Fibroblast of lung (primary cell): ENCODE results near the gene TAF6L. TPM values are rescaled to one million over a fixed set of nuclear protein-coding genes. Genes with fewer than 3 reads are reported as not detected.

Source experiments
- DNase-seq, 2 donors: peaks; one replicate each; pipeline versions ENCODE4 v3.0.0 to v3.0.0-alpha.2; 2010; ENCODE audit warnings: low read depth in 2 of 2
- H2AFZ ChIP-seq: 2 replicates; pipeline ENCODE4 v1.5.1; 2012; ENCODE audit warnings: low read length, control low read depth, inconsistent platforms
- H3K27ac ChIP-seq: 2 replicates; pipeline ENCODE4 v1.5.1; 2011; ENCODE audit warnings: low read length, control low read depth; ENCODE audit not compliant: insufficient read depth
- H3K27me3 ChIP-seq: 2 replicates; pipeline ENCODE4 v1.5.1; 2011; ENCODE audit warnings: mild to moderate bottlenecking, low read length; ENCODE audit not compliant: control insufficient read depth, insufficient read depth
- H3K36me3 ChIP-seq: 2 replicates; pipeline ENCODE4 v1.5.1; 2011; ENCODE audit warnings: low read length; ENCODE audit not compliant: control insufficient read depth, insufficient read depth
- H3K4me1 ChIP-seq: 2 replicates; pipeline ENCODE4 v1.5.1; 2011; ENCODE audit warnings: low read length; ENCODE audit not compliant: control insufficient read depth, insufficient read depth; ENCODE audit errors: extremely low read depth
- H3K4me2 ChIP-seq: 2 replicates; pipeline ENCODE4 v1.5.1; 2011; ENCODE audit warnings: low read length, control low read depth; ENCODE audit not compliant: insufficient read depth; ENCODE audit errors: extremely low read depth
- H3K4me3 ChIP-seq, 4 experiments: fragments of 200-600 bp in 1 of 4; sonication (generic) in 1 of 4; replicated peaks in 1 of 4; 2 replicates each; pipeline ENCODE4 v1.5.1; 2011 to 2016; ENCODE audit warnings: low read length in 4 of 4, low read depth in 3 of 4, mild to moderate bottlenecking in 3 of 4, control low read depth in 2 of 4, inconsistent platforms in 1 of 4, mixed read lengths in 1 of 4; ENCODE audit not compliant: insufficient read depth in 1 of 4; ENCODE audit errors: control extremely low read depth in 1 of 4
- H3K79me2 ChIP-seq: 2 replicates; pipeline ENCODE4 v1.5.1; 2012; ENCODE audit warnings: mild to moderate bottlenecking, low read length, inconsistent platforms; ENCODE audit not compliant: control insufficient read depth, insufficient read depth
- H3K9ac ChIP-seq: 2 replicates; pipeline ENCODE4 v1.5.1; 2011; ENCODE audit warnings: mild to moderate bottlenecking, low read length, control low read depth; ENCODE audit not compliant: insufficient read depth
- H3K9me3 ChIP-seq: 2 replicates; pipeline ENCODE4 v1.5.1; 2012; ENCODE audit warnings: low read depth, low read length; ENCODE audit not compliant: control insufficient read depth, insufficient read depth
- H4K20me1 ChIP-seq: 2 replicates; pipeline ENCODE4 v1.5.1; 2011; ENCODE audit warnings: low read length; ENCODE audit not compliant: control insufficient read depth, insufficient read depth; ENCODE audit errors: extremely low read depth
- EZH2 ChIP-seq: IDR thresholded peaks from 2 replicates; pipeline ENCODE4 v1.5.1; 2012; ENCODE audit warnings: low read length, control low read depth, mild to moderate bottlenecking; ENCODE audit errors: missing control alignments
- polyA plus RNA-seq, 2 donors: library from polyadenylated mRNA; depleted of rRNA in 1 of 2; stranded (reverse) in 1 of 2; unstranded in 1 of 2; fragments of >200 nt; gene quantifications; 2 replicates each; pipeline ENCODE4 v1.2.1, GENCODE V29; 2011 to 2012; ENCODE audit warnings: missing spikeins in 1 of 2
- total RNA-seq: library from RNA; depleted of rRNA; stranded (reverse); fragments of >200 nt; gene quantifications from 2 replicates; pipeline ENCODE4 v1.2.1, GENCODE V29; 2014
- TF ChIP-seq, protein P1 (sequence below), 2 donors: IDR thresholded peaks in 1 of 2; conservative IDR thresholded peaks in 1 of 2; 1 replicate in 1 of 2; 2 replicates in 1 of 2; pipeline ENCODE4 v1.5.1; 2011 to 2012; ENCODE audit warnings: low read length in 2 of 2, control low read depth in 1 of 2, inconsistent platforms in 1 of 2, low read depth in 1 of 2, mild to moderate bottlenecking in 1 of 2

TAF6L gene
- total and polyA plus RNA-seq, 2 donors (not counting 1 experiment from before 2014, with no cell fraction given), result 10.0 to 18.8 TPM

DNA sequence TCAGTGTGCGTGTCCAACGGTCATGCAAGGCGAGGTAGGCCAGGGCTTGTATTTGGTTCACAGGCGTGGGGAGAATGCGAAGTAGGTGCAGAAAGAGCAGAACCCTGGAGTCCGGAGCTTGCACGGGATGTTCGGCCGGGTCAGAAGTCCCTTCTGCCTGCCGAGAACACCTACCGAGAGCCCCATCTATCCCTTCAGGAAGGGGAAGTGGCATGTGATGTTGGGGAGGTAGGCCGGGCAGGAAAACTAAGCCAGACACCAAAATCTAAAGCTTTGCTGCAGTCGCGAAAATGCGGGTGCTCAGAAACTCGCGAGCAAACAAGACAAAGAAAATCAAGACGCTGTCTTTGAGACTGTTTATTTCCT, 435 bp upstream of the TAF6L start:
- Histone ChIP-seq H3K9me3 (no peaks in the 10 kb centered on the region), H3K36me3 (peaks cover 5% of the 10 kb centered on the region), H3K4me3 (peak overlapping the region; percentile 25 to 78 (median 56)), H3K9ac (peak overlapping the region; percentile 50), H3K27ac (peak overlapping the region; percentile 91), H4K20me1 (no peaks in the 10 kb centered on the region), H3K79me2 (peaks cover 12% of the 10 kb centered on the region), H3K27me3 (no peaks in the 10 kb centered on the region), H2AFZ (peak overlapping the region; percentile 96), H3K4me1 (peaks cover 6% of the 10 kb centered on the region), H3K4me2 (peak overlapping the region; percentile 97)
- DNase-seq, result no peak
- TF ChIP-seq, protein P1, sequence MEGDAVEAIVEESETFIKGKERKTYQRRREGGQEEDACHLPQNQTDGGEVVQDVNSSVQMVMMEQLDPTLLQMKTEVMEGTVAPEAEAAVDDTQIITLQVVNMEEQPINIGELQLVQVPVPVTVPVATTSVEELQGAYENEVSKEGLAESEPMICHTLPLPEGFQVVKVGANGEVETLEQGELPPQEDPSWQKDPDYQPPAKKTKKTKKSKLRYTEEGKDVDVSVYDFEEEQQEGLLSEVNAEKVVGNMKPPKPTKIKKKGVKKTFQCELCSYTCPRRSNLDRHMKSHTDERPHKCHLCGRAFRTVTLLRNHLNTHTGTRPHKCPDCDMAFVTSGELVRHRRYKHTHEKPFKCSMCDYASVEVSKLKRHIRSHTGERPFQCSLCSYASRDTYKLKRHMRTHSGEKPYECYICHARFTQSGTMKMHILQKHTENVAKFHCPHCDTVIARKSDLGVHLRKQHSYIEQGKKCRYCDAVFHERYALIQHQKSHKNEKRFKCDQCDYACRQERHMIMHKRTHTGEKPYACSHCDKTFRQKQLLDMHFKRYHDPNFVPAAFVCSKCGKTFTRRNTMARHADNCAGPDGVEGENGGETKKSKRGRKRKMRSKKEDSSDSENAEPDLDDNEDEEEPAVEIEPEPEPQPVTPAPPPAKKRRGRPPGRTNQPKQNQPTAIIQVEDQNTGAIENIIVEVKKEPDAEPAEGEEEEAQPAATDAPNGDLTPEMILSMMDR (conservative IDR thresholded peaks at IDR 0.05 in 1 of 2, IDR thresholded peaks at IDR 0.05 in 1 of 2; ENCODE audit: low read depth in 1 of 2, low read length in 2 of 2), result no peak
- TF ChIP-seq EZH2, result no peak

DNA sequence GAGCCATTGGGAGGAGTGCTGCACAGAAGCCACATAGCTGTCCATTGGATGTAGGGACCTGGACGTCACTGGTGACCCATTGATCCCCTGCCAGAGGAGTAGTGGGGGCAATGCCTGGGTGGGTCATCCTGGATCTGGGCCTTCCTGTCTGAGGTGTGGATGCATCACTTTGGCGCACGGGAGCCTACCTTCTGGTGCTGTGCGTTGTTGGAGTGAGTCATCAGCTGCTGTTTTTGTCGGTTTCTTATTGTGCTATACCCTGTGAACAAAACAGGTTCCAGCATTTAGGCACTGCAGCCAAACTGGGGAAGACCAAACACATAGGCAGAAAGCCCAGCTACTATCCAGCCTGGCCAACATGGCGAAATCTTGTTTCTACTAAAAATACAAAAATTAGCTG, 3.2 kb downstream of the TAF6L start:
- Histone ChIP-seq H2AFZ (no peak overlapping the region), H3K9me3 (no peaks in the 10 kb centered on the region), H3K27ac (no peak overlapping the region), H3K4me1 (peaks cover 6% of the 10 kb centered on the region), H3K9ac (no peak overlapping the region), H3K4me3 (no peak overlapping the region), H4K20me1 (no peaks in the 10 kb centered on the region), H3K36me3 (peaks cover 10% of the 10 kb centered on the region), H3K4me2 (no peak overlapping the region), H3K79me2 (peaks cover 12% of the 10 kb centered on the region), H3K27me3 (no peaks in the 10 kb centered on the region)
- TF ChIP-seq EZH2, result no peak
- TF ChIP-seq, protein P1 (conservative IDR thresholded peaks at IDR 0.05 in 1 of 2, IDR thresholded peaks at IDR 0.05 in 1 of 2; ENCODE audit: low read depth in 1 of 2, low read length in 2 of 2), result no peak
- DNase-seq, result no peak

DNA sequence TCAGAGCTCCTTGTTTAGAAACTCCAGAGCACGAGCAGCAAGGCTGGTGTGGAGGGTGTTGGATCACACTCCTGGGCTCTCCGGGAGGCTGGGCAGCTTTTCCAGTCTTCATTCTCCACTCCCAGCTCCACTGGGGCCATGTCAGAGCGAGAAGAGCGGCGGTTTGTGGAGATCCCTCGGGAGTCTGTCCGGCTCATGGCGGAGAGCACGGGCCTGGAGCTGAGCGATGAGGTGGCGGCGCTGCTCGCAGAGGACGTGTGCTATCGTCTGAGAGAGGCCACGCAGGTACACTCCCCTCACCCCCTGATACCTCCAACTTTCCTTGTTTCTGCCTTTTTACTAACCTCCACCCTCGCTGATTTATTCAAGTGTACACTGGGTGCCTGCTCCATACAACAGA, 4.5 kb downstream of the TAF6L start:
- peaks cover 10% of the 10 kb centered on the region for H3K36me3 ChIP-seq
- no peak overlapping the region for H2AFZ ChIP-seq
- H3K79me2 ChIP-seq, result peaks cover 12% of the 10 kb centered on the region
- no peak overlapping the region for H3K9ac ChIP-seq
- H3K27ac ChIP-seq, result no peak overlapping the region
- H3K4me2 ChIP-seq, result no peak overlapping the region
- no peaks in the 10 kb centered on the region for H4K20me1 ChIP-seq
- TF ChIP-seq EZH2, result no peak
- no peaks in the 10 kb centered on the region for H3K27me3 ChIP-seq
- no peak for DNase-seq
- H3K4me3 ChIP-seq, result no peak overlapping the region
- H3K4me1 ChIP-seq, result peaks cover 3% of the 10 kb centered on the region
- H3K9me3 ChIP-seq, result no peaks in the 10 kb centered on the region
